KOPT-K1 (cell line): ENCODE measurements around the gene ABLIM3.

Source experiments
- H3K27ac ChIP-seq: fragments of 200-600 bp; sonication (generic); 2 replicates; pipeline ENCODE4 v1.5.1; 2016; ENCODE audit warnings: antibody characterized with exemption, mild to moderate bottlenecking, low read depth, low read length; ENCODE audit not compliant: poor library complexity, severe bottlenecking
- H3K36me3 ChIP-seq: fragments of 200-600 bp; sonication (generic); 2 replicates; pipeline ENCODE4 v1.5.1; 2017; ENCODE audit warnings: antibody characterized with exemption, mild to moderate bottlenecking, low read length, moderate library complexity; ENCODE audit not compliant: insufficient read depth
- H3K9me3 ChIP-seq: fragments of 200-600 bp; sonication (generic); 2 replicates; pipeline ENCODE4 v1.5.1; 2017; ENCODE audit warnings: antibody characterized with exemption, low read length, mild to moderate bottlenecking; ENCODE audit not compliant: insufficient read depth, poor library complexity, severe bottlenecking

The ABLIM3 gene

GRCh38 chr5:149127394-149127955 is 13.8 kb upstream of the ABLIM3 start:
- Histone ChIP-seq H3K9me3 (no peaks in the 10 kb centered on the region), H3K27ac (no peak overlapping the region), H3K36me3 (no peaks in the 10 kb centered on the region)

DNA sequence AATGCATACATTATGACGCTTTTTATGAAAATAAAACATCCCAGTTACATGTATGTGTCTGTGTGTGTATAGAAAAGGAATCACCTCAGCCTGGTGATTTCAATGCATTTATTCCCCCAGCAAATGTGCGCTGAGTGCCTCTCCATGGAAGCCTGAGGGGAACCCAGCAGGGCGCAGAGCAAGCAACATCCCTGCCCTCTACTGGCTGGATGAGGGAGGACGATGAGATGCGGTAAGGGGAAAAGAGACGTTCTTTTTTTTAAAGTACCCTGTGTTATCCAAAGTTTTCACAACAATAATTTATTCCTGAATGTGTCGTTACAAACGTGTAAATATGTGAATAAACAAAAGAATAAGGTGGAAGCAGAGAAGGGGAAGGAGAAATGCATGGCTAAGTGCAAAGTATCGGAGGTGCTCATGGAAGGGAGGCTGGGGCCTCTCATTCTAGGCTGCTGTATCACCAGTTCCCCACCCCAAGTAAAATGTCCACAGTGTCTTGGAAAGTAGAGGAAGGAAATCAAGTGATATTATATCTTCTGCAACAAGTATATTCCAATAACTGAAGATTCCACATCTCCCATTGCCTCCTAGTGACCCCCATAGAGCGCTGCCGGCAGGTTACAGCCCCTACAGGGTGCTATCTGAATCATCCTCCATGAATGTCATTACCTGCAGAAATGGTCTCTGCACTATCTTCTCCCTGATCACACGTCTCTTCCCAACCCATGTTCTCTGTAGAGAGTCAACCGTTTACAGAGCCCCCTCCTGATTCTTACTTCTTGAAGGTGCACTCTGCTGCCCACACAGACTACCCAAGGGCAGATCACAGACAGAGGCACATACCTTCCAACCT is 13.0 kb upstream of the ABLIM3 start:
- Histone ChIP-seq H3K9me3 (no peaks in the 10 kb centered on the region), H3K27ac (no peak overlapping the region), H3K36me3 (no peaks in the 10 kb centered on the region)

DNA sequence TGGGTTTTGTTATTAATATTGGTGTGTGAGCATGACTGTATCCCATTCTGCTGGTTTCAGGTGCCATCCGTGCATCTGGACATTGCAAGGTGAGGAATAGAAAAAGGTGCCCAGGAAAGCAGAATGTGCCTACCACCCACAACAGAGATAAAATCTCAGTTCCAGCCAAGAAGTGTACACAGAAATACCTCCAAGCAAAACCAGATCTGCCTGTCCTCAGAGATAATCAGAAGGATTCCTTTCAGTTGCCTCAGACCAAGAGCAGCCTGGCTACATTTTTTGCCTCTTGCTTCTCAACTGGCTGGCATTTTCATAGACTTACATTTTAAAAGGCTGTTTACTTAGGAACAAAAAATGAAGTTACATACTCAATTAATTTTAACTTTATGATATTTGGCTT is 12.1 kb upstream of the ABLIM3 start:
- Histone ChIP-seq H3K9me3 (no peaks in the 10 kb centered on the region), H3K36me3 (no peaks in the 10 kb centered on the region), H3K27ac (no peak overlapping the region)

GRCh38 chr5:149130121-149130914 is 11.0 kb upstream of the ABLIM3 start:
- Histone ChIP-seq H3K27ac (no peak overlapping the region), H3K36me3 (no peaks in the 10 kb centered on the region), H3K9me3 (no peaks in the 10 kb centered on the region)

DNA sequence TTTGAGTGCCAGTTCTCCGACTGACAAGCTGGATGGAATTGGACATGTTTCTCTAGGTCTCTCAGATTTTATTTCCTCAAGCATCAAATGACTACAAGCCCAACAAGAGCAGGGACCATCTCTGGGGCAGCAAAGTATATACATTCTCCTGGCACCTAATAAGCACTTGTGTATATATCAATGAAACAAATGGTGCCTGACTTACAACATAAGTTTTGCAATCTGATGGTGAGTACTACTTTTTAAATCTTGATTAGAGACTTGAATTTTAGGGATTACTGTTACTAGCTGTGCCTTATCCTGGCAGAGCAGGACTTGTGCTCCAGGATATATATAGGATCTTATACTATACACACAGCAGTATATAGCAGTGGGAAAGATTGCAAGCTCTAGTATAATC is 8.8 kb upstream of the ABLIM3 start:
- no peaks in the 10 kb centered on the region for H3K9me3 ChIP-seq

GRCh38 chr5:149133795-149134777 is 7.2 kb upstream of the ABLIM3 start:
- Histone ChIP-seq H3K36me3 (no peaks in the 10 kb centered on the region), H3K27ac (no peak overlapping the region), H3K9me3 (no peaks in the 10 kb centered on the region)

More for the DNA sequence above, 8.8 kb upstream of the ABLIM3 start:
- no peak overlapping the region for H3K27ac ChIP-seq
- no peaks in the 10 kb centered on the region for H3K36me3 ChIP-seq

DNA sequence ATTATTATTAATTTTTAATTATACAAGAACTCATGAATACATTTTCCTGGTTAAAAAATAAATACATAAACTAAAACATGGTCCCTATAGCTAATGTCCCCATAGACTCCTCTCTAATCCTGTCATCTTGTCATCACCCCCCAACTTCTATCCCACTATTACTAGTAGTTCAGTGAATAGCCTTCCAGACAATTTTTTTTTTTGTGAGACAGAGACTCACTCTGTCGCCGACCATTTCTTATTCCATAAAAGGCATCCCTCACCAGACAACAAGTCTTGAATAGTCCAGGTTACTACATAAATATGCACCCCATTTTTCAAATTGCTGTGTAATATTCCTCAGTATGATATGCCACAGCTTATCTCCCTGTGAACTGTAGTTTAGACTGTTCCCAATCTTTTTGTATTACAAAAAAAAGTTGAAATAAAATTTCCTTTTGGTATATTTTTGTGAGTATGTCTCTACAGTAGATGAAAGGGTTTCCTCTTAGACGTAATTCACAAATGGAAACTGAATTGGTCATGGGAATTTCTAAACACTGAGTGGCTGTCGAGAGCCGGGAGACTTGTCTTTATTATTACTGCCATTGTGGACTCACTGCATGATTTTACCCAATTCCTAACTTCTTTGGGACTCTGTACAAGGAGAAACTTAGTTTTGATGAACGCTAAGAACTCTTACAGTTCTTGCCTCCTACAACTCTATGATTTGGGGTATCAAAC is 6.4 kb upstream of the ABLIM3 start:
- Histone ChIP-seq H3K27ac (no peak overlapping the region), H3K9me3 (no peaks in the 10 kb centered on the region), H3K36me3 (no peaks in the 10 kb centered on the region)

- no peak overlapping the region for H3K27ac ChIP-seq
- H3K36me3 ChIP-seq = no peaks in the 10 kb centered on the region
Observed at GRCh38 chr5:149135536-149136201, 5.6 kb upstream of the ABLIM3 start.

DNA sequence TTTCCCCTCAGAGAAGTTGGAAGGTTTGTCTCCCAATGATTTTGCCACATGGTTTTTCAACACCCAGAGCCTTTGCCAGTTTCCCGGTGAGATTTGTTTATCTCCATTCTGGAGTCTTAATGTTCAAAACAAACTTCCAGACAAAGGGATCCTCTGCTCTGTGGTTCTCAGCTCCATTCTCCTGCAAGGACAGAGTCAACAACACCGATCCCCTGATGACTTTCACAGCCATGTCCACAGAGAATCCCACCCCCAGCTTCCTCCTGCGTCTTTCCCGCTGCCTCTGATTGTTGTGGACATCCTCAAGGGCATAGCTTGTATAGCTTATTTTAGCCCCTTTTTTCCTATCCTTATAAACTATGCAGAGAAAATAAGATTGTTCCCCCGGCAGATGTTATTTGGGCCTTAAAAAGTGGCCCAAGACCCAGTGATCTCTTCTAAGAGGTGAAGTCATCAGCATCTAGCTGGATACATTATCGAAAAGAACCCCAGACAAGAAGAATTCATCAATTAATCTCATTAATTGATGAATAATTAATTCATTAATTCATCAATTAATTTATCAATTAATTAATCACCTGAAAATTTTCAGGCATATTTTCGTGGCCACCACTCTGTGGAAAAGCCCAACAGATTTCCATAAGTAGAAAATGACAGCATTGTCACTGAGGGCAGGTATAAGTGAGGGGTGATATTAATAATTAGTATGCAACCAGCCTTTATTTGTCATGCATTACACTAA is 2.9 kb upstream of the ABLIM3 start:
- Histone ChIP-seq H3K9me3 (no peaks in the 10 kb centered on the region), H3K27ac (no peak overlapping the region), H3K36me3 (no peaks in the 10 kb centered on the region)

More at GRCh38 chr5:149135536-149136201, 5.6 kb upstream of the ABLIM3 start:
- H3K9me3 ChIP-seq = no peaks in the 10 kb centered on the region

GRCh38 chr5:149140197-149141002 is 893 bp upstream of the ABLIM3 start:
- Histone ChIP-seq H3K36me3 (no peaks in the 10 kb centered on the region), H3K9me3 (no peaks in the 10 kb centered on the region), H3K27ac (no peak overlapping the region)

GRCh38 chr5:149141957-149142851 is 911 bp downstream of the ABLIM3 start:
- Histone ChIP-seq H3K27ac (no peak overlapping the region), H3K9me3 (peaks cover 6% of the 10 kb centered on the region), H3K36me3 (no peaks in the 10 kb centered on the region)

DNA sequence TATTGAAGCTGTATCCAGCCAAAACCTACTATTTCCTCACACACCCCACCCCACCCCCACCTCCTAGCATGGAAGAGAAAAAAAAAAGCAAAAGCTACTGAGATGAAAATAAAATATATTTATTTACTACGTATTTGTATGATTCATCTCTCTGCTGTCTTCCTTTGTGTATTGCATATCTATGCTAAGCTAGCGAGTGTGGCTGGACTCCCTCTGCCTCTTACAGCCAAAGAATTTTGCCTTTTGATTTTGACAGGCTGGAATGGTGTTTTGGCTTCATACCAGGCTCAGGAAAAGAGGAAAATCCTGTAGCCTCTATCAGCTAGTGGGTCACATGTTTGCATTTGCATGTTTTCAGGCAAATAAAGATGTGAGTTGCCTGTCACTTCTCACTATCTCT is 2.2 kb downstream of the ABLIM3 start:
- Histone ChIP-seq H3K27ac (no peak overlapping the region), H3K36me3 (no peaks in the 10 kb centered on the region), H3K9me3 (peaks cover 6% of the 10 kb centered on the region)
